Activated CD4-positive, alpha-beta T cell treated with anti-CD3 and anti-CD28 coated beads, Interleukin-2, amount 50 U/mL, for 24 hours (primary cell): ENCODE results near the gene SASH3.

Source experiments
- DNase-seq, 2 donors: peaks; one replicate each; pipeline ENCODE4 v3.0.0-alpha.2; 2020; ENCODE audit warnings: low read depth in 1 of 2, low spot score in 1 of 2

The SASH3 gene

DNA sequence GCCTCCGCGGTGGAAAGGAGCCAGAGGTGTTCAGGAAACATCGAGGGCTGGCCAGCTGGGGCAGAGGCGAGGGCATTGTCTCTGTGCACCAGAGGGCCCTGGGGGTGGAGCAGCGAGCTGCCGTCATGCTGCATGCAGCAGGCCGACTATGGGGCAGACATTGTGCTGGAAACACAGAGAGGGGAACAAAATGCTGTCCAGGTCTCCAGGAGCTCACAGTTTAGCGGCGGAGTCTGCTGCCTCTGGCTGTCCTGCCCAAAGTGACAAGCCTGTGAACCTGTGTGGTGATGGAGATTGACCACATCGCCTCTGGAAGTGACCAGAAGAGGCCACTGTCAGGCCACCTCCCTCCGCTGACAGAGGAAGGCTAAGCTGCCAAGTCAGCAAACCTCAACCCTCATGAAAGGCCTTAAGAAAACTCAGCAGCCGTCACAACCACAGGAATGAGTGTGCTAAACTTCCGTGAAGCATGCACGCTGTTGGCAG is 20.1 kb upstream of the SASH3 start:
- DNase-seq: no peak

- DNase-seq: no peak
These were observed 19.6 kb upstream of the SASH3 start for GRCh38 chrX:129760155-129760554.

GRCh38 chrX:129760981-129761380 is 18.8 kb upstream of the SASH3 start:
- DNase-seq: no peak

- DNase-seq: no peak
These were observed 18.2 kb upstream of the SASH3 start for GRCh38 chrX:129761596-129761995.

GRCh38 chrX:129762448-129762847 is 17.3 kb upstream of the SASH3 start:
- DNase-seq: no peak

- no peak for DNase-seq
These were observed 16.1 kb upstream of the SASH3 start for GRCh38 chrX:129763666-129764065.

DNA sequence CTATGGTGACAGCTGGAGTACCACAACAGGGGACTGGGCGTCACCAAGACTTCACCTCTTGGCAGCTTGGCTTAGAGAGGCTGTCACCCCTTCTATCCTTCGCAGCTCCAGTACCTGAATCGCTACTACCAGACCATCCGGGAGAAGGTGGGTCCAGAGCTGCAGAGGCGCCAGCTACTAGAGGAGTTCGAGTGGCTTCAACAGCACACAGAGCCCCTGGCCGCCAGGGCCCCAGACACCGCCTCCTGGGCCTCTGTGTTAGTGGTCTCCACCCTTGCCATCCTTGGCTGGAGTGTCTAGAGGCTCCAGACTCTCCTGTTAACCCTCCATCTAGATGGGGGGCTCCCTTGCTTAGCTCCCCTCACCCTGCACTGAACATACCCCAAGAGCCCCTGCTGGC is 11.6 kb upstream of the SASH3 start:
- no peak for DNase-seq

DNA sequence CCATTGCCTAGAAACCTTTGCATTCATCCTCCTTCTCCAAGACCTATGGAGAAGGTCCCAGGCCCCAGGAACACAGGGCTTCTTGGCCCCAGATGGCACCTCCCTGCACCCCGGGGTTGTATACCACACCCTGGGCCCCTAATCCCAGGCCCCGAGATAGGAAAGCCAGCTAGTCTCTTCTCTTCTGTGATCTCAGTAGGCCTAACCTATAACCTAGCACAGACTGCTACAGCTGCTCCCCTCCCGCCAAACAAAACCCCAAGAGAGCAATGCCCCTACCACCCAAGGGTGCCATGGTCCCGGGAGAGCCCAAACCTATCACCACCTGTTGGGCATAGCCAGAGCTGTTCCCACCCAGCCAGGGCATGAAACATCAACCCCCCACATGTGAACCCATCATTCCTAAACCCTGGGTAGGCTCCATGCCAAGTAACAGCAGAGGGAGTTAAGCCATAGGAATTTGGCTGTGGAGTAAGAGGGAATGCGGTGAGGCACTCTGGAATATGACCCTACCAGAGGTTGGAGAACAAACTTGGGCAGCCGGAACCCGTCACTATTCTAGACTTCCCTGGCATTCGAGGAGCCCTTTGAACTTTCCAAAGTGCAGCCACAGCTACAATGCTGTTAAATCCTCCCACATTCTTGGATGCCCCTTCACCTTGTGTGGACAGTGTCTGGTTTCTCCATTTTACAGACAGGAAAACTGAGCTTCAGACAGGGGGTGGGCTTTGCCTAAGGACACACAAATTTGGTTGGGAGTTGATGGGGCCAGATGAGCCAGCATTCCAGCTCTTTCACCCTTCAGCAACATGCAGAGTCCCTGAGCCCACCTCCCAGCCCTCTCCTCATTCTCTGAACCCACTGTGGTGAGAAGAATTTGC is 10.9 kb upstream of the SASH3 start:
- no peak for DNase-seq

DNA sequence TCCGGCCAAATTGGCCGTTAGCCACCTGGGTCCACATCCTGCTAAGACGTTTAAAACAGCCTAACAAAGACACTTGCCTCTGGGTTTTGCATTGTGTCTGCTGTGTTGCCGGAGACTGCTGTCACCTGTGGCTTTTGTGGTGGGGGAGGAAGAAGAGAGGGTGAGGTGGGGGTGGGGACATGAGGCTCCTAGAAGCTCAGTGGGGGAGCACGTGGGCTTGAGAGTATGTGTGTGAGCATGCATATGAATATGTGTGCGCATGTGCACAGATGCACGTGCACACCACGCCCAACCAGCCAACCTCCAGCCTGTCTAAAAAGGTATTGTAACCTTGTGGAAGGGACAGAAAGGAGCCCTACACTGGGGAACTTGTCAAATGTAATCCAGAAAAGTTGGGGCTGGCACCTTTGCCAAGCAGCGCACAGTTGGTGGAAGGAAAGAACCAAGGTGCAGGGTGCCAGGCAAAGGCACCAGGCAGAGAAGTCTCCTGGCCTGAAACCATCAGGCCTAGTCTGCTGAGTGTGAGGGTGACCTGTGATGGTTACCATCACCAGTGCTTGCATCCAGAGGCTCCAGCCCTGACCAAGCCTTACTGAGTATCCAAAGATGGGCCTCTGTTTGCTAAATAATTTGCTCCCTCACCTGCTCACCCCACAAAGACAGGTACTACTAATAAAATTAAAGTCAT is 10.1 kb upstream of the SASH3 start:
- DNase-seq: peak in 1 of 2 donors; percentile 53

GRCh38 chrX:129771266-129771995 is 8.3 kb upstream of the SASH3 start:
- no peak for DNase-seq

GRCh38 chrX:129772796-129773431 is 6.8 kb upstream of the SASH3 start:
- no peak for DNase-seq

- DNase-seq: no peak
These were observed 5.9 kb upstream of the SASH3 start for GRCh38 chrX:129773649-129774458.

GRCh38 chrX:129777218-129778030 is 2.3 kb upstream of the SASH3 start:
- DNase-seq: peak; percentile 28 to 50

- no peak for DNase-seq
These were observed 570 bp upstream of the SASH3 start for GRCh38 chrX:129779086-129779672.

GRCh38 chrX:129780441-129781105 is 824 bp downstream of the SASH3 start:
- no peak for DNase-seq

- DNase-seq: peak; percentile 39 to 76
These were observed 1.5 kb downstream of the SASH3 start for GRCh38 chrX:129781134-129781672.

DNA sequence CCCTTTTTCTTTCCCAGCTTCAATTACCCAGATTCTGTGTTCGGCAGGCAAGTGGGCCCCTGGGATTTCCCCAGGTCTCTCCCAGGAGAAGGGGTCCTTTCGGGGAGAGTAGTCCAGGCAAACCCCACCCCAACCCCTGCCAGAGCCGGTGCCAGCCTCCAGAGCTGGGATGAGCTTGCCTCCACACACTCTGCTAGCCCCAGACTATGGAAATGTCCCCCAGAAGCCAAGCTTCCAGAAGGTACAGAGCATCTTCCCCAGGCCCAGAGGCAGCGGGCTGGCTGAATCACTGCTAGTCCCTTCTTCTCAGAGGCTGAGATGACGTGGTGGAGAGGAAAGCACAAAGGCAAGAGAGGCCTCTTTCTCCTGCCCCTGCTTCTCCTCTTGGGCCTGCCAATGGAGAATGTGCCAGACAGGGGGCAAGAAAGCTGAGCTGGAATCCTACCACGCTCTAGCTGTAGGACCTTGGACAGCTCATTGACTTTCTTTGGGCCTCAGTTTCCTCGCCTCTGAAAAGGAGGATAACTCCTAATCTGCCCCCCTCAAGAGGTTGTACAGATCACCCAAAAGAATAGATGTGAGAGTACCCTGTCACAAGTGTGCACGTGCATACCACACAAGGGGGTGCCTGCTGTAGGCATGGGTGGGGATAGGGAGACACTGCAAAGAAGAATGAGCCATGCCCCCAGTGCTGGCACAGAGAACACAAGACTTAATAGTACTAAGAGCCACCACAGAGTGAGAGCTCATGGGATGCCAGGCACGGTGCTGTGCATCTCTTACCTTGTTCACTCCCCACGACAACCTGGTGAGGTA is 2.1 kb downstream of the SASH3 start:
- no peak for DNase-seq
